Activated CD4-positive, alpha-beta T cell treated with anti-CD3 and anti-CD28 coated beads for 24 hours (primary cell): ENCODE data around the gene CHPT1.

Source experiments
- DNase-seq, 2 donors: peaks; one replicate each; pipeline ENCODE4 v3.0.0-alpha.2; 2020; ENCODE audit warnings: low read depth in 2 of 2

CHPT1 gene

DNA sequence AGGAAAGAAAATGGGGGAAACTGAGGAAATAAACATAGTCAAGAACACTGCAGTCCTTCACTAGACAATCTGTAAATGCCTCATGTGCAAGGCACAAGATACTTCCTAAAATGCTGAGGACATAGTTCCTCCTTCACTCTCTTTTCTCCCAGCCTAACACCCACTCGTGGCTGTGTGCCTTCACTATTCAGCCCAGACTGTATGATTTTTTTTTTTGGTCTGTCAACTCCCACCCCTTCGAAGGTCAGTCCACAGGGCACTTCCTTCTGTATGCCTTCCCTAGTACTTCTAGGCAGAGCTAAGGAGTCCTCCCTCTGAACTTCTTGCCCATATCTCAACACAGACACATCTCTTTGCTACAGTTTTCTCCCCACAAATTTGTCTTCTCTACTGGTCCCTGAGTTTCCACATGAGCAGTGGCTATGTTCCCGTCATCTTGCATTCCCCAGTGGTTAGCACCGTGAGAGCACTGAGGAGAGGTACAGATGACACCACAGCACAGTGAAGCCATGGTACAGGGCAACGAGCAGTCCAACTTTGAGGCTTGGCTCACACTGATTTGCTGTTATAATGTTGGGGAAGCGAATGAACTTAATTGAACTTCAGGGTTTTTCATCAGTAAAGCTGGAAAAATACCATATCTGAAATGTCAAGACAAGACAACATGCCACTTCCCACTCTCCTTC is 65.9 kb downstream of the CHPT1 start:
- no peak for DNase-seq

DNA sequence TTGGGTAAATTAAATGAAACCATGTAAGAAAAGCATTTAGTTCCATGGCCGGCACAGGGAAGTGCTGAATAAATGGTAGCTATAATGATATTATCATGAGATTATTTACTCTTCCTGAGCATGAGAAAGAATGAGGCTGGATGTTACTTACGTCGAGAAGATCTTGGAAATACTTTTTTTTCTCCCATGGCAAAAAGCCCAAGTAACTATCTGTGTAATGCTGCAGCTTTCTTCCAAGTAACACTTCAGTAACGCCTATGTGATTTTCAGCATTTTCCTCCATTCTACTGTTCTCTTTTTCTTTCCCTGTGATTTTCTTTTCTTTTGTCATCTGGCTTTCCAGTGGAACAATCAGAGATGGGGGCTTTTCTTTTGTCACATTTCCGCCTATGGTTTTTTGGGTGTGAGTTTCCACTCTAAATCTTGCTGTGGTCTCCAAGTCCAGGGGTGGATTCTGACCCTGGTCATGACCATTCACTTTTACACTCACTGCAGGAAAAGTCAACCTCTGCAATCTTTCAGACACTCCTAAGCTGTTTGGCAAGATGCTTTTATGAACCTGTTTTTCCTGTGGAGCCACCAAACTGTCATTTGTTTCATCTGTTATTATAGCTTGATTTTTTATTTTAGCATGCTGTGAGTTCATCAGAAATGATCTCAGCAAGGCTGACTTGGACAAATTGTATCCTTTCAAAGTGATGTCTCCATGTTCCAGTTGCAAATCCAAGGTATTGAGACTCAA is 66.8 kb downstream of the CHPT1 start:
- no peak for DNase-seq

DNA sequence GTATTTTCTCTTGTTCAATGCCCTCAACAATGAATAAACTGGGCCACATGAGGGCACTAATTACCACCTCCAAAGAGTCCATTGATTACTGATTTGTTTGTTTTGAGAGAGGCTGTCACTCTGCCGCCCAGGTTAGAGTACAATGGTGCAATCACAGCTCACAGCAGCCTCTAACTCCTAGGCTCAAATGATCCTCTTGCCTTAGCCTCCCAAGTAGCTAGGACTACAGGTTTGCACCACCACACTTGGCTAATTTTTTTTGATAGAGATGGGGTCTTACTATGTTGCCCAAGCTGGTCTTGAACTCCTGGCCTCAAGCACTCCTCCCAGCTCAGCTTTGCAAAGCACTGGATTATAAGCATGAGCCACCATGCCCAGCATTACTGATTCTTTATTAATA is 70.1 kb downstream of the CHPT1 start:
- DNase-seq = no peak

DNA sequence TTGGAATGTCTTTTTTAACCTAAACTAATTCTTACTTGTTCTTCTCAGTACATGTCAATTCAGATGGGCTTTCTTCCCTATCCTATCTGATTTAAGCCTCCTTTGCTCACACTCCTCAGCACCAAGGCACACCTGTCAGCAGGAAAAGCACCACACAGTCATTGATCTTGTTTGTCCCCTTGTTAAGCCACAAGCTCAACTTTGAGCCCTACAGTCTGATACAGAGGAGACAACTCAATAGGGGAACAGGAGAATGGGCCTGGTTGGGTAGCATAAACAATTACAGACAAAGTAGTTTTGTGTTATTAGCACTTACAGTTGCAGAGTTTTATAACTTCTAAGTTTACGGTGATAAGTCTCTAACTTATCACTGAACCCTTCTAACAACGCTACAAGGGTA is 71.3 kb downstream of the CHPT1 start:
- no peak for DNase-seq

DNA sequence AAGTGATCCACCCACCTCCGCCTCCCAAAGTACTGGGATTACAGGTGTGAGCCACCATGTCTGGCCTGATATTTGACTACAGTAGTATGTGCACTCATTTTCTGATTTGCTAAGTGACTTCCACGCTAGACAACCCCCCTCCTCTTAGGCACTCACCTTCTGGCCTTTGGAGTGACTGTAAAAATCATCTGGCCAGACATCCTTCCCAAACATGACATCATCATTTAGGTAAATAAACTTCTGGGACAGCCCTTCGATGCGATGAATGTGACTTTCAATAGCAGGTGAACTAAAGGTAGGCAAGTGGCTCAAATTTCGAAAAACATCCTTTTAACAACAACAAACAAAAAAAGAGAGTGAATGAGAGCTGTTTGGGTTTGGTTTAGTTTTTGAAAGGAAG is 72.4 kb downstream of the CHPT1 start:
- DNase-seq = no peak

DNA sequence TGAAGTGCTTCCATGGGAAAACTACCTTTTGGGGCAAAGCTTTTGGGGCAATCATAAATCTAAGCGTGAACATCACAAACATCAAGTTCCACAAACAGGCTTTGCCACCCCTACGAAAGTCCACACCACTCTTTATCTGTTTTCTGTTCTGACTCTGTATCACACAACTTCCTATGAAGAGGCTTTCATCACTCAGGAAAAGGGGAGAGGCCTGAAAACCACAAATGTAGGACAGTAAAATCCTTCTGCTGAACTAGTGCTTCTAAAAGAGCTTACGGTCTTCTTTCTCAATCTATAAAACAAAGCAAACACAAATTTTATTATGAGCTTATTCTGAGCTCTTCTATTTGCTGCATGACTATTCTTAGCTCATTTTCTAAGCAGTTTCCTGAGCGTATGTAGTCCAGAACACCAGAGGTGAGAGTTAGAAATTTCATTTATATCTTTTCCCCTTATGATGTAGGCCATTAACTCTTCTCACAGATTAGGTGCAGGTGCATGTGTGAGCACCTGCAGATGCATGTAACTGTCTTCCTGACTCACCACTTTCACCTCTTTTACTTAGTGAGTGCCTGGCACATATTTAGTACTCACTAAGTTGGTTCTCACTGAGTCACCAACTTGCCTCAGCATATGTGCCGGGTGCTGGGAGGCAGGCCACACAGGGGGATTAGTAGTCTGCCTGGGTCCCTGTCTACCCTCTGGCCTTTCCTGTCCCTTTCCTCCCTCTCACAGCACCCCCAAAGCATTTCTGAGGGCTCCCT is 74.8 kb downstream of the CHPT1 start:
- no peak for DNase-seq

DNA sequence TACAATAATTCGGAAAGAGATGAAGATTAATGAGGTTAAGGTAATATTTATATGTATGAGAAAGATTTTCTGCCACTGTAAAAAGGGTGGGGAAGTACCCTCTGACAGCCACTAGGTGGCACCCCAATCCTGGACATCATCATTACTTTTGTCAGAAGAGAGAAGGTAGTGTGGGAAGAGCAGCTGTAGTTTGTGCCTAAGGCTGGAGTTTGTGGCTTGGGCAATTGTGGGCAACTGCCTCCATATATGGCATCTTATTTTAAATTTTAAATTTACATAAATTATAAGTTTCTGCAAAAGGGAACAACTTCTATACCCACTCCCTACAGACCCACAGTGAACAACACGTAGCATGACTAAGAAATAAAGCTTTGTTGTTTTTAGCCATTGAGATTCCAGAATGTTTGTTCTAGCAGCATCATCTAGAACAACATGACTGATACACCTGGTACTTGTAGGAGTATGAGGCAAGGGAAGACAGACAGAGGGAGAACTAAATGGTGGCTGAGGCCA is 76.3 kb downstream of the CHPT1 start:
- peak; percentile 46 to 48 for DNase-seq

DNA sequence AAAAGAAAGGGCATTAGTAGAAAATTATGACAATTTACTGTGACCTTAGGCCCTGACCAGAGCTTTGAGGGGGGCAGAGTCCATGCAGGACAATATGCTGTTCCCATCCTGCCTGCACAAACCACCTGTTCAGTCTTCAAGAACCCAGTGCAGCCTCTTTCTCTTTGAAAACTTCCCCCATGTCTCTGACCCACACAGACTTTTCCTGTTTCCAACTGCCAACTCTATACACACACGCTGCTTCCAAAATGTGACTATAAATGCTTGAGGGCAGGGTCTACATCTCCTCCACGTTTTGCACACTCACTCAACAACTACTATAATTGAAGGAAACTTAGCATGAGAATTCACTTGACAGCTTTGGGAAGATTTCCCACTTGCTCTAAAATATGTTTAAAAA is 78.4 kb downstream of the CHPT1 start:
- DNase-seq = no peak

DNA sequence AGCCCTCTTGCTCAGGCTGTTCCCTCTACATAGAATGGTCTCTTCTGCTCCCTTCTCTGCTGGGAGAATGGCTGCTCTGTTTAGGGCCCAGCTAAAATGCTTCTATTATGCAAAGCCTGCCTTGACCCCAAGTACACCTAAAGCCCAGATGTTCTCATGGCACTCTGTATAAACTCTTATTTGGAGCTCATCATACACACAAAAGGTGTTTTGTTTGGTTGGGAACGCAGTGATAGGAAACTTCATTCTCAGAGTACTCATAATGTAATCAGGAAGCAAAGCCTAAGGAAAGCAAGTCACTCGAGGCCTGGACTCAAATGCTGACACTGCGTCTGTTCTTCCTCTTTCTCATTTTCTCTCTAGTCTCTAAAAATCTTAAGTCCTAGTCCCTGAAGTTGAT is 80.0 kb downstream of the CHPT1 start:
- no peak for DNase-seq

DNA sequence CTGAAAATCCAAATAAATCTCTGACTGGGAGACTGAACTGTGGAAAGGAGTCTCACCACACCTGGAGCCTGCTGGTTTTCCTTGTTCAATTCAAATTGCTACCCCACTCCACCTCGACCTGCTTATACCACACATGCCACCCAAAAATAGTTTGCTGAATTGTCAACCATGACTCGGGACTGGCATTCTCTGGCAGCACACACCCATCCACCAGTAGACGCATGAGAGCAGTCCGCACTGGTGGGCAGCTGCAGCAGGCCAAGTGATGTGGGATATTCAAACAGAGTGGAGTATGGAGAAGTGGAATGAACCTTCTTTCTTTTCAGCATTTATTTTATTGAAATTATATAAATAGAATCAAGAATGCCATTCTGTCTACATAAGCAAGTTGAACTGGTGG is 80.5 kb downstream of the CHPT1 start:
- DNase-seq = no peak
